NT2/D1 (cell line): ENCODE results near the gene MYO3B.

Experiments used
- YY1 ChIP-seq: IDR thresholded peaks from 2 replicates; pipeline ENCODE4 v1.6.1; 2011; ENCODE audit not compliant: insufficient read length, insufficient read depth
- ZNF274 ChIP-seq: IDR thresholded peaks from 2 replicates; pipeline ENCODE4 v1.6.1; 2011; ENCODE audit warnings: mild to moderate bottlenecking, low read depth, low read length

DNA sequence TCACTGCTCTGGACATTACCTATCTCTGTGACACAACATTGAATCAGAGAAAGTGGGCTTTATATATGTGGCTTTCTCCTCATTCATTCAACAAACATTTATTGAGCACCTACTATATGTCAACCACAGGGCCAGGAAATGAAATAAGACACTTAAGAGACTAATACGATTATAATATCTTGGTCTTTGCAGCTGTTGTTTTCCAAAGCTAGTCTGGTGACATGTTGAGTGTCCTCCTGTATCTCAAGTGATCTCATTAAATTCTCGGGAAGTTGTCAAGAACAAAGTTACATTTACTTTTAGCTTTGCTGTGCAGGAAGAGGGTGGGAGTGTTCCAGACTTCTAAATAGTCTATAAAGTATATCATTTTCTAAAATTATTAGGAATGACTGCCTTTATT, 372.6 kb downstream of the MYO3B start:
- no peak for TF ChIP-seq ZNF274
- TF ChIP-seq YY1 = no peak
